Loucy (cell line): Measurements from ENCODE around the gene PRKCE.
A peak's percentile ranks its signal among the peaks of the same experiment; 100 is the strongest.

Experiments used
- H2AFZ ChIP-seq: fragments of 200-600 bp; sonication (generic); 2 replicates; pipeline ENCODE4 v1.6.0; 2016; ENCODE audit warnings: antibody characterized with exemption, mild to moderate bottlenecking, low read length, moderate library complexity
- H3F3A ChIP-seq: fragments of 200-600 bp; 2 replicates; pipeline ENCODE4 v1.6.0; 2016; ENCODE audit warnings: antibody characterized with exemption, low read depth, mild to moderate bottlenecking
- H3K27me3 ChIP-seq: fragments of 200-600 bp; sonication (generic); 2 replicates; pipeline ENCODE4 v1.6.1; 2014; ENCODE audit warnings: low read length, mild to moderate bottlenecking; ENCODE audit not compliant: insufficient read depth, poor library complexity, severe bottlenecking
- H3K36me3 ChIP-seq: fragments of 200-600 bp; sonication (generic); 2 replicates; pipeline ENCODE4 v1.6.1; 2016; ENCODE audit warnings: low read length; ENCODE audit not compliant: insufficient read depth
- H3K4me1 ChIP-seq: fragments of 200-600 bp; sonication (generic); 2 replicates; pipeline ENCODE4 v1.5.1; 2014; ENCODE audit warnings: low read length, mild to moderate bottlenecking; ENCODE audit not compliant: insufficient read depth, poor library complexity, severe bottlenecking
- H3K4me2 ChIP-seq: fragments of 200-600 bp; sonication (generic); 2 replicates; pipeline ENCODE4 v1.6.0; 2014; ENCODE audit warnings: antibody characterized with exemption, low read length, low read depth, mild to moderate bottlenecking; ENCODE audit not compliant: poor library complexity, severe bottlenecking
- H3K4me3 ChIP-seq: fragments of 200-600 bp; sonication (generic); 2 replicates; pipeline ENCODE4 v1.5.1; 2014; ENCODE audit warnings: low read length, mild to moderate bottlenecking, mixed read lengths; ENCODE audit not compliant: poor library complexity, severe bottlenecking
- H3K79me2 ChIP-seq: fragments of 200-600 bp; sonication (generic); 2 replicates; pipeline ENCODE4 v1.6.1; 2014; ENCODE audit warnings: low read length; ENCODE audit not compliant: insufficient read depth
- H3K9ac ChIP-seq: fragments of 200-600 bp; sonication (generic); 2 replicates; pipeline ENCODE4 v1.6.0; 2014; ENCODE audit warnings: mild to moderate bottlenecking, low read depth, low read length, moderate library complexity; ENCODE audit not compliant: poor library complexity, severe bottlenecking
- H3K9me2 ChIP-seq: fragments of 200-600 bp; sonication (generic); replicated peaks from 2 replicates; pipeline ENCODE4 v1.6.1; 2016; ENCODE audit warnings: low read depth, low read length, mixed read lengths
- H3K9me3 ChIP-seq: fragments of 200-600 bp; sonication (generic); 2 replicates; pipeline ENCODE4 v1.6.1; 2014; ENCODE audit warnings: mild to moderate bottlenecking, antibody characterized with exemption, low read length, low read depth; ENCODE audit not compliant: insufficient read depth
- H4K20me1 ChIP-seq: fragments of 200-600 bp; sonication (generic); 2 replicates; pipeline ENCODE4 v1.6.0; 2014; ENCODE audit warnings: antibody characterized with exemption, low read length, mild to moderate bottlenecking; ENCODE audit not compliant: insufficient read depth, poor library complexity, severe bottlenecking
- EZH2phosphoT487 ChIP-seq: fragments of 200-600 bp; IDR thresholded peaks from 2 replicates; pipeline ENCODE4 v1.6.1; 2018; ENCODE audit warnings: antibody characterized with exemption, mild to moderate bottlenecking, moderate library complexity, borderline replicate concordance
- TF ChIP-seq, protein P1 (sequence below): fragments of 200-600 bp; sonication (generic); conservative IDR thresholded peaks from 2 replicates; pipeline ENCODE4 v1.5.1; 2014; ENCODE audit warnings: mild to moderate bottlenecking, antibody characterized with exemption, low read length

Gene PRKCE

DNA sequence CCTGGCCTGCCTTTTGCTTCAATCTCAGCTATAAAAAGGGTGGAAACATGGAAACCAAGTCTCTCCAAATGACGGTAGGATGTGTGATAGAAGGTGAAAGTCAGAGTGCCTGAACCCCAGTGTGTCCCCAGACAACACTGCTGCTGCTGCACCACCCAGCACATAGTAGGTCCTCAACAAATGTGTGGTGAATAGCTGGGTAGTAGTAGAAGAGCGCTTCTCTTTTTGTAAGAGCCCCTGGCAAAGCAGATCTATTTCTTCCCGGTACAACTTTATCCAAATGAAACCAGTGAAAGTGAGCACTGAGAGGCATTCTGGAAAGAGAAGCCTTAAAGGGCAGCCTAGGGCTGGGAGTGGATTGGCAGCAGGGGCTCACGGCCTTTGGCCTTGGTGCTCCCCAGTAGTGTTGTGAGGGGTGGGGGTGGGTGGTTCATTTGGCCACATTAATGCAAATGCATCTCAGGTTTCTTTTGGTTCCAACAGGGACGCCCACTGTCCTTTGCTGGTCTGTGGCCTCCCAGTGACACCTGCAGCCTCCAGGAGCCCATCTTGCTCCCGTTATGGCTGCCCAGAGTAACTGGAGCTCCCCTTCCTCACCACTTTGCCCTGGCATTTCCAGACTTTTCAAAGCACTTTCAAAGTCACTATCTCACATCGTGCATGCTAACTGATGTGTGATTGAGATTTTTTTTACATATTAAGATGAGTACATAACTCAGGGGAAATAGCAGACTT, 341.4 kb downstream of the PRKCE start:
- Histone ChIP-seq H3F3A (no peaks in the 10 kb centered on the region), H3K79me2 (no peaks in the 10 kb centered on the region), H3K27me3 (no peaks in the 10 kb centered on the region), H2AFZ (no peak overlapping the region), H3K4me3 (no peak overlapping the region), H4K20me1 (no peaks in the 10 kb centered on the region), H3K9me2 (no peaks in the 10 kb centered on the region), H3K9ac (no peak overlapping the region), H3K4me1 (no peaks in the 10 kb centered on the region), H3K9me3 (no peaks in the 10 kb centered on the region), H3K36me3 (peaks cover 8% of the 10 kb centered on the region), H3K4me2 (no peak overlapping the region)
- no peak for TF ChIP-seq EZH2phosphoT487
- TF ChIP-seq, protein P1, sequence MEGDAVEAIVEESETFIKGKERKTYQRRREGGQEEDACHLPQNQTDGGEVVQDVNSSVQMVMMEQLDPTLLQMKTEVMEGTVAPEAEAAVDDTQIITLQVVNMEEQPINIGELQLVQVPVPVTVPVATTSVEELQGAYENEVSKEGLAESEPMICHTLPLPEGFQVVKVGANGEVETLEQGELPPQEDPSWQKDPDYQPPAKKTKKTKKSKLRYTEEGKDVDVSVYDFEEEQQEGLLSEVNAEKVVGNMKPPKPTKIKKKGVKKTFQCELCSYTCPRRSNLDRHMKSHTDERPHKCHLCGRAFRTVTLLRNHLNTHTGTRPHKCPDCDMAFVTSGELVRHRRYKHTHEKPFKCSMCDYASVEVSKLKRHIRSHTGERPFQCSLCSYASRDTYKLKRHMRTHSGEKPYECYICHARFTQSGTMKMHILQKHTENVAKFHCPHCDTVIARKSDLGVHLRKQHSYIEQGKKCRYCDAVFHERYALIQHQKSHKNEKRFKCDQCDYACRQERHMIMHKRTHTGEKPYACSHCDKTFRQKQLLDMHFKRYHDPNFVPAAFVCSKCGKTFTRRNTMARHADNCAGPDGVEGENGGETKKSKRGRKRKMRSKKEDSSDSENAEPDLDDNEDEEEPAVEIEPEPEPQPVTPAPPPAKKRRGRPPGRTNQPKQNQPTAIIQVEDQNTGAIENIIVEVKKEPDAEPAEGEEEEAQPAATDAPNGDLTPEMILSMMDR = no peak

DNA sequence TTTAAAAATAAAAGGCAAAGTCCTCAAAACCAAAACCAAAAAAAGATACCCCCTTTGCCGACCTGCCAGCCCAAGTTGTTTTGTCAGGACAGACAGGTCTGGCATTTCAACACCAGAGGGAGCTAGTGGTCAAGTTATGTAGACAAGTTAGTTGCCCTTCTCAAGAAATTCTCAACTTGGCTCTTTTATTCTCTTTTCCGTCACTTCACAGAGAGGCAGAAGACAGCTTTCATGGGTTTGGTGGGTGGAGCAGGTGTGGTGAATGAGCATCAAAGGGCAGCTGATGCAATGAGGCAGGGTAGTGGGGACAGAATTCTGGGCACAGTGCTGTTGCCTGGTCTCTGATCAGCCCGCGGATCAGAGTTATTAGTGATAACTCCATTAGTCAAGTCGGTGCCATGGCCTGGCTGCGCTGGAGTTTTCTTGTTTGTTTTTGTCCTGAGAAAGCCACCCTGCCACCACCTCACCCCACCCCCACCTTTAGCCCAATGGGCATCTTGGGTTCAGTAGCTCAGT, 342.1 kb downstream of the PRKCE start:
- no peaks in the 10 kb centered on the region for H3K9me2 ChIP-seq
- TF ChIP-seq, protein P1 = peak; percentile 86
- TF ChIP-seq EZH2phosphoT487 = no peak
- no peak overlapping the region for H3K9ac ChIP-seq
- H2AFZ ChIP-seq = no peak overlapping the region
- no peaks in the 10 kb centered on the region for H3F3A ChIP-seq
- no peak overlapping the region for H3K4me3 ChIP-seq
- H3K36me3 ChIP-seq = peaks cover 6% of the 10 kb centered on the region
- no peaks in the 10 kb centered on the region for H3K27me3 ChIP-seq
- H3K4me2 ChIP-seq = no peak overlapping the region
- no peaks in the 10 kb centered on the region for H4K20me1 ChIP-seq
- H3K4me1 ChIP-seq = no peaks in the 10 kb centered on the region
- H3K9me3 ChIP-seq = no peaks in the 10 kb centered on the region
- H3K79me2 ChIP-seq = no peaks in the 10 kb centered on the region

DNA sequence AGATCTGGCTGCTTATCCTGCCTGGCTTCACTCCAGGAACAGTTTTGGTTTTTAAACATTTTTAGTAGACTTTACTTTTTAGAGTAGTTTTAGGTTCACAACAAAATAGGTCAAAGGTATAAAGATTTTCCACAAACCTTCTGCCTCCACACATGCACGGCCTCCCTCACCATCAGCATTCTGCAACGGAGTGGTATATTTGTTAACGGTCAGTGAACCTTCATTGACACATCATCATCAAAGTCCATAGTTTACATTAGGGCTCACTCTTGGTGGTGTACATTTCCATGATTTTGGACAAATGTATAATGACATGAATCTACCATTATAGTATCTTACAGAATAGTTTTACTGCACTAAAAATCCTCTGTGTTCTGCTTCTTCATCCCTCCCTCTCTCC, 342.6 kb downstream of the PRKCE start:
- no peaks in the 10 kb centered on the region for H3F3A ChIP-seq
- no peak overlapping the region for H3K9ac ChIP-seq
- H3K4me3 ChIP-seq = no peak overlapping the region
- H4K20me1 ChIP-seq = no peaks in the 10 kb centered on the region
- peaks cover 6% of the 10 kb centered on the region for H3K36me3 ChIP-seq
- no peaks in the 10 kb centered on the region for H3K9me3 ChIP-seq
- no peaks in the 10 kb centered on the region for H3K79me2 ChIP-seq
- no peak overlapping the region for H3K4me2 ChIP-seq
- H2AFZ ChIP-seq = no peak overlapping the region
- no peaks in the 10 kb centered on the region for H3K4me1 ChIP-seq
- TF ChIP-seq EZH2phosphoT487 = no peak
- TF ChIP-seq, protein P1 = no peak
- H3K27me3 ChIP-seq = no peaks in the 10 kb centered on the region
- no peaks in the 10 kb centered on the region for H3K9me2 ChIP-seq
